DND-41 (cell line): ENCODE results near the gene ADD1.

Experiments used
- ATAC-seq: fragments of 200-7000 bp; cut with Tn5 transposase; 3 replicates; pipeline ENCODE4 v1.9.1; 2021; ENCODE audit warnings: low read depth; ENCODE audit not compliant: insufficient read depth
- DNase-seq: peaks from one replicate; pipeline ENCODE4 v3.0.0-alpha.2; 2020
- H2AFZ ChIP-seq: 2 replicates; pipeline ENCODE4 v1.6.0; 2012; ENCODE audit warnings: low read depth, low read length
- H3K27ac ChIP-seq: 2 replicates; pipeline ENCODE4 v1.5.1; 2012; ENCODE audit warnings: low read length, inconsistent platforms
- H3K27me3 ChIP-seq: fragments of 200-600 bp; sonication (generic); 2 replicates; pipeline ENCODE4 v1.6.0; 2012; ENCODE audit warnings: low read length, mild to moderate bottlenecking, inconsistent platforms; ENCODE audit not compliant: insufficient read depth, poor library complexity
- H3K36me3 ChIP-seq: 2 replicates; pipeline ENCODE4 v1.5.1; 2012; ENCODE audit warnings: low read length, inconsistent platforms; ENCODE audit not compliant: insufficient read depth
- H3K4me1 ChIP-seq: 2 replicates; pipeline ENCODE4 v1.5.1; 2012; ENCODE audit warnings: mild to moderate bottlenecking, low read length; ENCODE audit not compliant: insufficient read depth
- H3K4me2 ChIP-seq: 2 replicates; pipeline ENCODE4 v1.6.0; 2012; ENCODE audit warnings: mild to moderate bottlenecking, moderate library complexity, low read length, inconsistent platforms; ENCODE audit not compliant: insufficient read depth
- H3K4me3 ChIP-seq, 2 experiments: fragments of 200-600 bp in 1 of 2; shearing (Covaris generic) in 1 of 2; 2 replicates each; pipeline ENCODE4 v1.5.1; 2012 to 2016; ENCODE audit warnings: inconsistent platforms in 2 of 2, low read length in 2 of 2, mild to moderate bottlenecking in 2 of 2, low read depth in 1 of 2, moderate library complexity in 1 of 2
- H3K79me2 ChIP-seq: 2 replicates; pipeline ENCODE4 v1.6.0; 2012; ENCODE audit warnings: low read length, inconsistent platforms; ENCODE audit not compliant: insufficient read depth
- H3K9ac ChIP-seq: 2 replicates; pipeline ENCODE4 v1.6.0; 2012; ENCODE audit warnings: low read depth, mild to moderate bottlenecking, inconsistent platforms, low read length, moderate library complexity
- H3K9me3 ChIP-seq: 2 replicates; pipeline ENCODE4 v1.5.1; 2012; ENCODE audit warnings: low read length, moderate library complexity, mild to moderate bottlenecking, inconsistent platforms; ENCODE audit not compliant: insufficient read depth, severe bottlenecking
- H4K20me1 ChIP-seq: 2 replicates; pipeline ENCODE4 v1.6.0; 2012; ENCODE audit warnings: low read length; ENCODE audit not compliant: insufficient read depth
- EZH2 ChIP-seq: IDR thresholded peaks from 3 replicates; pipeline ENCODE4 v1.6.1; 2012; ENCODE audit warnings: borderline replicate concordance, low read depth, mild to moderate bottlenecking, moderate library complexity, low read length, inconsistent platforms; ENCODE audit not compliant: severe bottlenecking
- TF ChIP-seq, protein P1 (sequence below): IDR thresholded peaks from 2 replicates; pipeline ENCODE4 v1.5.1; 2012; ENCODE audit warnings: borderline replicate concordance, low read length, moderate library complexity, mild to moderate bottlenecking; ENCODE audit not compliant: poor library complexity, severe bottlenecking; ENCODE audit errors: extremely low read depth

The ADD1 gene

DNA sequence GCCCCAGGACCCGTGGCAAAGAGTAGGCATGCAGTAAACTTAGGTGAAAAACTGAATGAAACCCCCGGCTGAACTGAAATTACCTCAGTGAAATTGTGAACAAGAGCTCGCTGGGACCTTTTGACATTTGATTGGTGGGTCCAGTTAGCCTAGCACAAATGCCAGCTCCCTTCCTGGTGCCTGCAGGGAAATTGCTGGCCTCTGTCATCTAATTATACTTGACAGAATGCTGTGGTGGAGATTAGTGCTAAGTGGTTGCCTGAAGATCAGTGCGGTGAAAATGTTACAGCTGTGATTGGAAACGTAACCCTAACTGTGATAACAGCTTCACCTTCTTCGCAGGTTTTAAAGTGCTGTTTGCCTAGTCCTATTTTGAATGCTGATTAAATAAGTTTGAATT, 43.0 kb downstream of the ADD1 start:
- H3K4me3 ChIP-seq: no peak overlapping the region
- DNase-seq: no peak
- H3K79me2 ChIP-seq: peaks cover 11% of the 10 kb centered on the region
- ATAC-seq: no peak
- H2AFZ ChIP-seq: no peak overlapping the region
- H3K4me2 ChIP-seq: no peak overlapping the region
- no peaks in the 10 kb centered on the region for H3K4me1 ChIP-seq
- no peak overlapping the region for H3K9ac ChIP-seq
- TF ChIP-seq, protein P1, sequence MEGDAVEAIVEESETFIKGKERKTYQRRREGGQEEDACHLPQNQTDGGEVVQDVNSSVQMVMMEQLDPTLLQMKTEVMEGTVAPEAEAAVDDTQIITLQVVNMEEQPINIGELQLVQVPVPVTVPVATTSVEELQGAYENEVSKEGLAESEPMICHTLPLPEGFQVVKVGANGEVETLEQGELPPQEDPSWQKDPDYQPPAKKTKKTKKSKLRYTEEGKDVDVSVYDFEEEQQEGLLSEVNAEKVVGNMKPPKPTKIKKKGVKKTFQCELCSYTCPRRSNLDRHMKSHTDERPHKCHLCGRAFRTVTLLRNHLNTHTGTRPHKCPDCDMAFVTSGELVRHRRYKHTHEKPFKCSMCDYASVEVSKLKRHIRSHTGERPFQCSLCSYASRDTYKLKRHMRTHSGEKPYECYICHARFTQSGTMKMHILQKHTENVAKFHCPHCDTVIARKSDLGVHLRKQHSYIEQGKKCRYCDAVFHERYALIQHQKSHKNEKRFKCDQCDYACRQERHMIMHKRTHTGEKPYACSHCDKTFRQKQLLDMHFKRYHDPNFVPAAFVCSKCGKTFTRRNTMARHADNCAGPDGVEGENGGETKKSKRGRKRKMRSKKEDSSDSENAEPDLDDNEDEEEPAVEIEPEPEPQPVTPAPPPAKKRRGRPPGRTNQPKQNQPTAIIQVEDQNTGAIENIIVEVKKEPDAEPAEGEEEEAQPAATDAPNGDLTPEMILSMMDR: no peak
- TF ChIP-seq EZH2: no peak
- no peaks in the 10 kb centered on the region for H3K27me3 ChIP-seq
- peaks cover 68% of the 10 kb centered on the region for H3K36me3 ChIP-seq
- H4K20me1 ChIP-seq: 0 out of 2 replicates have a peak, but pooled peaks cover 3% of the 10 kb centered on the region
- H3K27ac ChIP-seq: no peak overlapping the region
- no peaks in the 10 kb centered on the region for H3K9me3 ChIP-seq

DNA sequence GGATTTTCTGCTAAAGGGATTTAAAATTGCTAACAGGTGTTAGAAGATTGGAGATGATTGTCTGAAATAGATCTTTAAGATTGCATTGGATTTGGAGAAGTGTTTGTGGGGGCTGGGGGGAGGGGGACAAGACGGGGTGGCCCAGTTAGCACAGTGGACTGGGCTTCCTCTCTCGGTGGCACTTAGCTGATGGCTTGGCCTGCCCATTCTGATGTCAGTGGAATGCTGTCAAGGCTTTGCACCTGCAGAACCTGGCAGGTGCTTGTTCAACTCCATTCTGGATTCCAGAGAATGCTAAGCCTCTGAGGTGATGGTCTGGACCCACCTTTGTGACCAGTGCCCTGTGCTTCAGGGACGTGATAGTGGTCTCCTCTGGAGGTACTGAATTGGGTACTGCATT, 43.7 kb downstream of the ADD1 start:
- no peak overlapping the region for H2AFZ ChIP-seq
- H3K4me1 ChIP-seq: no peaks in the 10 kb centered on the region
- TF ChIP-seq, protein P1: no peak
- H3K9ac ChIP-seq: no peak overlapping the region
- no peak overlapping the region for H3K4me3 ChIP-seq
- H3K79me2 ChIP-seq: peaks cover 8% of the 10 kb centered on the region
- ATAC-seq: no peak
- H3K9me3 ChIP-seq: no peaks in the 10 kb centered on the region
- H3K36me3 ChIP-seq: peaks cover 65% of the 10 kb centered on the region
- no peaks in the 10 kb centered on the region for H3K27me3 ChIP-seq
- no peak for DNase-seq
- H3K27ac ChIP-seq: no peak overlapping the region
- 0 out of 2 replicates have a peak, but pooled peaks cover 3% of the 10 kb centered on the region for H4K20me1 ChIP-seq
- H3K4me2 ChIP-seq: no peak overlapping the region

DNA sequence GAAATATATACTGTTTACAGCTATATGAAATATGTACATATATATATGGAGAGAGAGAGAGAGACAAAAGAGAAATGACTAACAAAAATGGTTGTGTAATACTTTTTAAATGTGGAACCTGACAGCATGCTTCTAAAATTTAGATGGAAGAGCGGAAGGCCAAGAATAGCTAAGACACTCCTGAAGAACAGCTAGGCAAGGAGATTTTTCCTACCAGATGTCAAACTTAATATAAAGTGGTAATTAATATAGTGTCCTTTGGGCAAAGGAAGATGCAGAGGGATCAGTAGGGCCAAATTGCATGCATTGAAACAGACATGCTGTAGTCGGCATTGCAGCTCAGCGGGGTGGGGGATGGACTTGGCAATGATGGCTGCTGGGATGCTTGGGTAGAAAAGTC, 45.2 kb downstream of the ADD1 start:
- Histone ChIP-seq H3K27ac (no peak overlapping the region), H2AFZ (no peak overlapping the region), H3K4me1 (no peaks in the 10 kb centered on the region), H3K4me3 (no peak overlapping the region), H3K9ac (no peak overlapping the region), H3K36me3 (peaks cover 57% of the 10 kb centered on the region), H3K27me3 (no peaks in the 10 kb centered on the region), H4K20me1 (0 out of 2 replicates have a peak, but pooled peaks cover 3% of the 10 kb centered on the region), H3K4me2 (no peak overlapping the region), H3K79me2 (peaks cover 6% of the 10 kb centered on the region), H3K9me3 (no peaks in the 10 kb centered on the region)
- TF ChIP-seq, protein P1: no peak
- no peak for TF ChIP-seq EZH2
- DNase-seq (no peak), ATAC-seq (no peak)

DNA sequence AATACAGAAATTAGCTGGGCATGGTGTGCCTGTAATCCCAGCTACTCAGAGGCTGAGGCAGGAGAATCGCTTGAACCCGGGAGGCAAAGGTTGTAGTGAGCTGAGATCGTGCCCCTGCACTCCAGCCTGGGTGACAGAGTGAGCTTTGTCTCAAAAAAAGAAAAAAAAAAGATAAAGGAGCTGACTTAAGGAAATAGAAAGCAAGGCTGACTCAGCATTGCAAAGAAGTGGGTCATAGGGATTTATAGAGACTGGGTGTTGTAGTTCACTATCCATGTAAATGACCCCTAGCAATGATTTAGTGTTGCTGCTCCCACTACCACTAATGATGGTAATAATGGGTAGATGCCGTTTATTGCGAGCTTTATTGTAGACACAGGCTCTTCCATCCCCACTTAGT, 47.6 kb downstream of the ADD1 start:
- TF ChIP-seq EZH2: no peak
- TF ChIP-seq, protein P1: no peak
- H3K27ac ChIP-seq: no peak overlapping the region
- H3K27me3 ChIP-seq: no peaks in the 10 kb centered on the region
- no peak overlapping the region for H3K4me3 ChIP-seq
- no peaks in the 10 kb centered on the region for H3K4me1 ChIP-seq
- H3K9ac ChIP-seq: no peak overlapping the region
- peaks cover 59% of the 10 kb centered on the region for H3K36me3 ChIP-seq
- H3K9me3 ChIP-seq: no peaks in the 10 kb centered on the region
- H2AFZ ChIP-seq: no peak overlapping the region
- DNase-seq: no peak
- H3K4me2 ChIP-seq: no peak overlapping the region
- H4K20me1 ChIP-seq: no peaks in the 10 kb centered on the region
- ATAC-seq: no peak
- peaks cover 3% of the 10 kb centered on the region; the same call in 1 of the 2 replicates for H3K79me2 ChIP-seq
